Ascending aorta (tissue), 2 donors: ENCODE data around the gene ZNF766. TPM values are rescaled to one million over a fixed set of nuclear protein-coding genes. Genes with fewer than 3 reads are reported as not detected.
"Not testable (repeated sequence)": the region's sequence is repeated elsewhere in the genome, so short reads cannot be mapped to it uniquely, and the experiment has no call there.

Experiments used
- DNase-seq, 2 donors: peaks; one replicate each; pipeline ENCODE4 v3.0.0-alpha.2; 2019; ENCODE audit warnings: low spot score in 2 of 2
- H3K27ac ChIP-seq, 2 donors: fragments of 200-600 bp; sonication (generic); one replicate each; pipeline ENCODE4 v1.5.1; 2016 to 2017; ENCODE audit warnings: mild to moderate bottlenecking in 1 of 2
- H3K27me3 ChIP-seq: fragments of 200-600 bp; sonication (generic); one replicate; pipeline ENCODE4 v1.5.1; 2017
- H3K36me3 ChIP-seq, 2 donors: fragments of 200-600 bp; sonication (generic); one replicate each; pipeline ENCODE4 v1.5.1; 2016
- H3K4me1 ChIP-seq, 2 donors: fragments of 200-600 bp; sonication (generic); one replicate each; pipeline ENCODE4 v1.5.1; 2016 to 2017; ENCODE audit warnings: mild to moderate bottlenecking in 1 of 2
- H3K4me3 ChIP-seq, 2 donors: fragments of 200-600 bp; sonication (generic); one replicate each; pipeline ENCODE4 v1.5.1; 2016 to 2017; ENCODE audit warnings: mild to moderate bottlenecking in 1 of 2
- H3K9me3 ChIP-seq, 2 donors: fragments of 200-600 bp; sonication (generic); one replicate each; pipeline ENCODE4 v1.5.1; 2016
- CTCF ChIP-seq, 3 experiments: fragments of 200-600 bp in 2 of 3; fragments of 450-650 bp in 1 of 3; sonication (generic) in 2 of 3; IDR thresholded peaks; one replicate each; pipeline ENCODE4 v1.5.1; 2016 to 2019; ENCODE audit warnings: antibody characterized with exemption in 3 of 3, mild to moderate bottlenecking in 1 of 3, moderate library complexity in 1 of 3
- intact Hi-C: fragments of 100-400 bp; cut with DNase I; formaldehyde crosslinking; loops from one replicate; pipeline ENCODE4 v1.15.1; 2023
- total RNA-seq: library from RNA; depleted of rRNA; stranded (reverse); fragments of >200 nt; gene quantifications from one replicate; pipeline ENCODE4 v1.1.0, GENCODE V29; 2016

Gene ZNF766
- total RNA-seq, 1 donor from 2014 or later = 2.3 TPM

GRCh38 chr19:52335768-52336116 is 66.4 kb downstream of the ZNF766 start:
- Histone ChIP-seq H3K27me3 (no peaks in the 10 kb centered on the region), H3K36me3 (no peaks in the 10 kb centered on the region), H3K4me1 (peaks cover 0 to 4% of the 10 kb centered on the region in 2 donors), H3K27ac (peak overlapping the region; percentile 67 to 84), H3K4me3 (peak overlapping the region; percentile 67), H3K9me3 (peaks cover 36% of the 10 kb centered on the region in 2 donors)
- TF ChIP-seq CTCF (IDR thresholded peaks at IDR 0.05) = no peak
- intact Hi-C loops = loop anchor here (2.0 kb wide), 1 partner anchor 33 kb away; the partner anchor contains the start of gene ZNF880
- no peak for DNase-seq

GRCh38 chr19:52336117-52336790 is 66.9 kb downstream of the ZNF766 start, which contains the start of gene ZNF610:
TSS of gene ZNF610 (plus strand) at chr19:52336243. CDS start at chr19:52349173, 12,930 bp downstream.
- Histone ChIP-seq H3K4me1 (peaks cover 0 to 4% of the 10 kb centered on the region in 2 donors), H3K27me3 (no peaks in the 10 kb centered on the region), H3K36me3 (no peaks in the 10 kb centered on the region), H3K4me3 (peak within 1 kb of the TSS; percentile 67), H3K9me3 (peaks cover 31 to 34% of the 10 kb centered on the region in 2 donors), H3K27ac (peak within 1 kb of the TSS; percentile 67 to 84)
- DNase-seq = peak; percentile 46 to 92
- intact Hi-C loops = loop anchor here (2.0 kb wide), 1 partner anchor 33 kb away; the partner anchor contains the start of gene ZNF880
- no peak for TF ChIP-seq CTCF (IDR thresholded peaks at IDR 0.05)

GRCh38 chr19:52336791-52337381 is 67.5 kb downstream of the ZNF766 start:
- TF ChIP-seq CTCF (IDR thresholded peaks at IDR 0.05) = no peak

GRCh38 chr19:52339022-52339421 is 69.6 kb downstream of the ZNF766 start:
- H3K27ac ChIP-seq, H3K4me1 ChIP-seq, H3K36me3 ChIP-seq, H3K27me3 ChIP-seq, intact Hi-C loops, H3K9me3 ChIP-seq, H3K4me3 ChIP-seq, DNase-seq: not testable (repeated sequence)

More at GRCh38 chr19:52336791-52337381, 67.5 kb downstream of the ZNF766 start:
- intact Hi-C loops = loop anchor here (2.0 kb wide), 1 partner anchor 32 kb away; the partner anchor contains the start of gene ZNF880
- Histone ChIP-seq H3K4me3 (peak overlapping the region; percentile 67), H3K27ac (peak overlapping the region; percentile 67 to 84), H3K27me3 (no peaks in the 10 kb centered on the region), H3K4me1 (peaks cover 0 to 4% of the 10 kb centered on the region in 2 donors), H3K36me3 (no peaks in the 10 kb centered on the region), H3K9me3 (peaks cover 25 to 28% of the 10 kb centered on the region in 2 donors)
- no peak for DNase-seq

GRCh38 chr19:52343548-52343947 is 74.2 kb downstream of the ZNF766 start:
- Histone ChIP-seq H3K9me3 (no peaks in the 10 kb centered on the region), H3K27me3 (no peaks in the 10 kb centered on the region), H3K27ac (no peak overlapping the region), H3K4me3 (no peak overlapping the region), H3K36me3 (peaks cover 4 to 6% of the 10 kb centered on the region in 2 donors), H3K4me1 (no peaks in the 10 kb centered on the region)
- TF ChIP-seq CTCF (IDR thresholded peaks at IDR 0.05) = peak; percentile 28 to 52 (median 34)
- intact Hi-C loops = no loop called here
- peak in 1 of 2 donors; percentile 67 for DNase-seq

- Histone ChIP-seq H3K27me3 (no peaks in the 10 kb centered on the region), H3K4me1 (no peaks in the 10 kb centered on the region), H3K4me3 (no peak overlapping the region), H3K9me3 (no peaks in the 10 kb centered on the region), H3K36me3 (peaks cover 12 to 20% of the 10 kb centered on the region in 2 donors), H3K27ac (no peak overlapping the region)
- intact Hi-C loops = no loop called here
- DNase-seq = no peak
- TF ChIP-seq CTCF (IDR thresholded peaks at IDR 0.05) = no peak
Observed at GRCh38 chr19:52345162-52345561, 75.8 kb downstream of the ZNF766 start.
